Hematopoietic multipotent progenitor cell (in vitro differentiated cells): ENCODE data around the gene AHDC1. TPM values are rescaled to one million over a fixed set of nuclear protein-coding genes. Genes with fewer than 3 reads are reported as not detected.
A peak's percentile ranks its signal among the peaks of the same experiment; 100 is the strongest.

Experiments used
- DNase-seq, 3 donors: peaks; one replicate each; pipeline ENCODE4 v3.0.0-alpha.2; 2011 to 2015; ENCODE audit warnings: low read depth in 2 of 3, low spot score in 2 of 3
- total RNA-seq: library from RNA; depleted of rRNA; stranded (reverse); fragments of >200 nt; gene quantifications from one replicate; pipeline ENCODE4 v1.2.3, GENCODE V29; 2012

Gene AHDC1
- total RNA-seq, 1 donor = 20.5 TPM

- DNase-seq = no peak
Measured at GRCh38 chr1:27567146-27567526, 36.8 kb downstream of the AHDC1 start.

DNA sequence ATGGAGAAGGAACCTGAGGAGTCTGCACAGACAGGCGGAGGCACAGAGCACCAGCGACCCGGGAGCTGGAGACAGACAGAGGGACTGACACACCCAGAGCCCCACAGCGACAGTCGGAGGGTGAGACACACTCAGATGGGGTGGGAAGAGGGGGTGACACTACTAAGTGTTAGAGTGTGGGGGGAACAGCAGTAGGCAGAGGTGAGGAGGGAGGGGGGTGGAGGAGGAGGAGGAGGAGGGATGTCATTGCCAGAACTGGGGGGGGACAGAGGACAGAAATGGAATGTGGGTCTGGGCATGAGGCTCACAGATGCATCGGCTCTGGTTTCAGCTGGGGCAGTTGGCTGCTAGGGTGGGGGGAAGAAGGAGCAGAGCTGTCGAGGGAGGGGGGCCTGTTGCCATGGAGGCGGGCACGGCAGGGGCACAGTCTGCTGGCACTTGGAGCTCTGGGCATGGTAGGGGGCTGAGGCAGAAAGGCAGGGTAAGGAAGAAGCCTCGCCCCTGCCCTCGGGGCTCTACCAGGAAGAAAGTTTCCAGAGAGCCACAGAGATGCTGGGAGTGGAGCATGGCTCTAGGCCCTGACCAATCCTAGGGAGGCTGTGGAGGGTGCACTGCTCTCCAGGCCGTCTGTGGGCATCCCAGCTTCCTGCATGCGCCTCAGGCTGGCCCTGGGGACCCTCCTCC, 37.3 kb downstream of the AHDC1 start:
- no peak for DNase-seq

DNA sequence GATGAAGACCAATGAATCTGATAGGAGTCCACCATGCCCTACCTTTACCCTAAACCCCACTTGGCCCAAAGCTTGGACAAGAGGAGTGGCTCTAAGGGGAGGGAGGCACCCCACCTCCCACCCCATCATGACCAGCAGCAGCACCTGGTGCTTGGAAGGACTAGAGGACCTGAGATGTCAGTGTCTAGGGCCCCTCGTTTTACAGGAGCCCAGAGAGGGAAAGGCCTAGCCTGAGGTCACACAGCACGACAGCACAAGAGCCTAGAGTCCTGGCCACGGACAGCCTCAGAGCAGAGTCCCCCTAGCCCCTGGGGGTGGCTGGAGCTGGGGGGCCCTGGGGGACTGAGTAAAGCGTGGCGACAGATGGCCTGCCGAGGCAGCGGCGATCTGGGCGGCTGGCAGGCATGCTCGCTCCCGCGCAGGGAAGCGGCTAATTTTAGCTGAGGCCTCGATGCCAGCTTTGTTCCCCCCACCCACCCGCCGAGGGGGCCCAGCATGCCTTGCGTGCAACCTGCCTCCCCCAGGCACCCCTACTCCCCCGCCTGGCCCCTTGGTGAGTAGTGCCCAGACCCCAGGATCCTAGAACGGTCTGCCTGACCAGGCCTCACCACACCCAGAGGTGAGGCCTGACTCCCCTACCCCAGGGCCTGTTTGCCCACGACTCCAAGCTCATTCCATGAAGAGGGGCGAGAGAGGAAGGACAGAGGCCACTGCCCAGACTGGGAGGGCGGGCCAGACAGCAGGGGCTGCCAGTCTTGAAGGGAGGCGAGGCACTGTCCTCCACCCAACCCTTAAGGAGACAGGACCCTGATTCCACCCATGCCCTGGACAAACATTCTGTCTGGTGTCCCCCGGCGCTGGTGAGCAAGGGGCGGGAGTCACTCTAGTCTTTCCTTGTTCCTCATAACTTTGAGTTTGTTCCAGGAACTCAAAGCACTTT, 39.0 kb downstream of the AHDC1 start:
- no peak for DNase-seq

GRCh38 chr1:27563591-27564471, 40.1 kb downstream of the AHDC1 start:
- no peak for DNase-seq

DNA sequence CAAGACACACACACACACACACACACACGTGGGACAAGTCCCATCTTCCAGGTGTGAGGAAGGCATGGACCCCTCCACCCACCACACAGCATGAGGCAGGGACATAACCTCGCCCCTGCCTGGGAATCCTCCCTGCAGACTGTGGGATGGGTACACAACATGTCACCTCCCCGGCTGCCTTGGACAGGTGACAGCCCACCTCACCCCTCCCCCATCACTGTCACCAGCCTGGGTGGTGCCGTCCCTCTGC, 40.7 kb downstream of the AHDC1 start:
- no peak for DNase-seq

DNA sequence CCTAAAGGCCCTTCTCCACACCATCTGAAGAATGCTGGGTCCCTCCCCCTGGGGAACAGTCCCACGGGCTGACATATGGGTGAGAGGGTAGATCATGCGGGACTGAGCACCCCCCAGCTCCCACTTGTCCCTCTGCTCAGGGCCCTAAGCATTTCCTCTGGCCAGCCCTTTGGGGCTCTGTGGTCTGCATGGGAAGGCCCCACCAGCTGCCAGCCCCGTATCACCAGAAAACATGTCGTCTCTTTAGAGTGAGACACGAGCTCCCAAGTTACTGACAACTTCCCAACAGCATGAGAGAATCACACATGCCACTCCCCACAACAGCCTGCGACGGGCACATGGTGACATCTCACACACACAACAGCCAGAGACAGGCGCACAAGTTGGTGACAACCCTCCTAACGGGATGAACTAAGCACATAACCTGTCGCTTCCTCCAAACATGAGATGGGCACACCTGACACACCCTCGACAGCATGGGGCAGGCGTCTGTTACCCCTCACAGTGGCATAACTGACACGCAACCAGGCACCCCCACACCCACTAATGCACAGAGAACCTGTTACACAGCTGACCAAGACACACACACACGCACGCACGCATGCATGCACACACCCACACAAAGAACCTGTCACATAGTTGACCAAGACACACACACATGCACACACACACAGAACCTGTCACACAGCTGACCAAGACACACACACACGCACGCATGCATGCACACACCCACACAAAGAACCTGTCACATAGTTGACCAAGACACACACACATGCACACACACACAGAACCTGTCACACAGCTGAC, 41.2 kb downstream of the AHDC1 start:
- DNase-seq = no peak

GRCh38 chr1:27562021-27562420, 41.9 kb downstream of the AHDC1 start:
- DNase-seq = no peak

- no peak for DNase-seq
Measured at GRCh38 chr1:27561124-27561899, 42.6 kb downstream of the AHDC1 start.

DNA sequence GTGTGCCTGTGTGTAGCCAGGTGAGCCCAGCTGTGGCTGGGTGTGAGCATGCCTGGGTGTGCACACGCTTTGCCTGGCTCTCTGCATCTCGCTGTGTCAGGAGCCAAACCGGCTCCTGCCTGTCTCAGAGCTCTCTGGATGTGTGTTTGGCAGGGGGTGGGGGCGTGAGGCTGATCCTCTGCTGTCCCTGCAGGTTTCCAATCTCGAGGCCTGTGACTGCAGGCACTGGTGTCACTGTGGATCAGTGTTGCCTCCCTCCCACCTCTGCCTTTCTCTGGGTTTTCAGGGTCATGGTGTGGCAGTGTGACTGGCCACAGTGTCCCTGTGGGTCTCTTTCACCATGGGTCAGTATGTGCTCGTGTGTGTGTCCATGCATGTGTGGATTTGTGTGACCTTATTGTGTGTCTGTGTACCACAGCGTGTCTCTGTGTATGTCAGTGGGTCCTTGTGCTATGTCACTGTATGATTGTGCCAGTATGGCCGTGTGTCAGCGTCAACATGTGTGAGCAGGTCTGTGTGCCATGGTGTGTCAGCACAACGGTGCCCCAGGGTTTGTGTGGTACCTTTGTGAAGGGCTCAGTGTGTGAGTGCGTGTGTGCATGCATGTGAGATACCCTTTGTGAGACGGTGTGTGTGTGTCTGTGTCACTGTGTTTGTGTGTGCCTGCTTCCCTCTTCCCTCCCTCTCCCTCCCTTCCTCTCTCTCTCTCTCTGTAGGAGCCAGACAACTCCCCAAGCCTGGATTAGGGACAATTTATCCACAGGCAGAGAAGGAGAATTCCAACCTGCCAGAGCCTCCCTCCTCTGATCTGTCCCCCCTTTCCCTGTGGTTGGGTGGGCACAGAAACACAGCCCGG, 43.4 kb downstream of the AHDC1 start:
- no peak for DNase-seq

DNA sequence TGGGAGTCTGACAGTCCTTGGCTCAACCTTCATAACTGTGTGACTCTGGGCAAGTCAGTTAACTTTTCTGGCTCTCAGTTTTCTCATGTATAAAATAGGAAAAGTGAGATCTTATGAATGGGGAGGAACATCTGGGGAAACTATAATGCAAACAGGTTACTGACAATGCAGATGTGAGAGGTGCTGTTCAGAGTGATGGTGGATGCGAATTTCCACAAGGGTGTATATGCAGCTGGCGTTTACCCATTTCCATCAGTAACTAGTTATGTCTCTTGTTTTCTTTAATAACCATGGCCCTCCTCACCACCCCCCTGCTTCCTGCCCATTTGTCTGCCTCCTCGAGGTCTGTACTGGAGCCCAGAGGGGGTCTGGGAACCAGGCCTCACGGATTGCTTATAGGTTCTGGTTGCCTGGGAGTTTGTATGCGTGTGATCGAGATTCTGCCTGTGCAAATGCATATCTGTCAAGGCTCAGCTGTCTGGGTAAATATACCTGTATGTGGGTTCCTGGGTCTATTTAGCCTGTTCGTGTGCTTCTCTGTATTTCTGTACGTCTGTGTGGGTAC, 44.4 kb downstream of the AHDC1 start:
- DNase-seq = no peak

DNA sequence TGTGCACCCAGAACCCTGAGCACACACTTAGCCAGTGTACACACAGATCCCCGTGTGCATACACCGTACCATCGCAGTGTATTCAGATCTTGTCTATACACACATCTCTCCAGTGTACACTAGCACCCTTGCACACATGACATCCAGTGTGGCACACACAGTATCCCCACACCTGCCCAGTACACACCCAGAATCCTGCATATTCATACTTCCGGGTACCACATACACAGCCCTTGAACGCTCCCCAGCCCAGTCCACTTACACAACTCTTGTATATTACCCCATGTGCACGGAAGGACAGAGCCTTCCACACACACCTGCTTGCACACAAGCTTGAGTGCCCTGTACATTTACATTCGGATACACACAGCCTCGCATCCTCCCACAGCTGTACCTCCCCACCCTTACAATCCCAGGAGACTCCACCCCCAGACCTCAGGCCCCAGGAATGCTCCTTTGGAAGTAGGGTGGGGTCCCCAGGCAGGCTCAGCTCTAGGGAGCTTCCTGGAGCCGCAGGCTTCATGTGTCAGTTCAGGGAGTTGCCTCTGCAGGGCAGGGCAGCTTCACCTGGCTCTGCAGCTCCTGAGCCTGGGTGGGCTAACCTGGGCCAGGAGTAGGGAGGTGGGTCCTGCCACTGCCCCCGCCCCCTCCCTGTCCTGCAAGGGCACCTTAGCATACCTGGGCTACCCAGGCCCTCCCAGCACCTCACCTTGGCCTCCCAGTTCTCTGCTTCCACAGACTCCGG, 46.2 kb downstream of the AHDC1 start:
- no peak for DNase-seq

DNA sequence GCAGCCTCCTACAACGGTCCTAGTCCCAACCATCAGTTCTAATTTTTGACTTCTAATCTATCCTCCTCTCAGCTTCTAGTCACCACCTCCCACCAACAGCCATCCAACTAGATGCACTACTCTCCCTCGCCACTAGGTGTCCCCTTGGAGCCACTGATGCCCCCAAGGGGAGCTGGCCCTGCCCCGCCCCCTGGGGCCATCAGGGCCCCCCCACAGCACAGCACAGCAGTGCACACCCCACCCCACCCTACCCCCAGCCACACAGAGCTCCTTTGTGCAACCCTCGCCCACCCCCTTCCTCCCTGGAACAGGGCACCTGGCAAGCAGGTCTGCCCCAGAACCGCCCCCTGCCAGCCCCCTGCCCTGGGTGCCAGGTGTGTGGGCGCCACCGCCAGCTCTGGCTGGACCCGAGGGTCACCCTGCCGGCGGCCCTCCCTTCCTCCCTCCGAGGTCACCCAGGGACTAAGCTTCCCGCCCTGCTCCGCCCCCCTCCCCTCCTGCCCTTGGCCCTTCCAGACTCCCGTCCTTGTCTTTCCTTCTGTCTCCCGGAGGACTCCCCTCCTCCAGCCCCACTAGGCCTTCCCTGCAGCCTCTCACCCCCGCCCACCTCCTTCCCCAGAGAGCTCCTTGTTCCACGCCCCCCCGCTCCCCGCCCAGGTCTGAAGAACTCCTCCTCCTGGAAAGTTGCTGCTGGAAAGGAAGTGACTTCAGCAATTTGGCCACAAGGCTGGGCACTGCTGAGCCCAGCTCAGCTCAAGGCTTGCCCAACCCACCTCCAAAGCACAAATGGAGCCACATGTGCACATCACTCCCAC, 47.0 kb downstream of the AHDC1 start:
- DNase-seq = peak; percentile 44 to 87 (median 75)

DNA sequence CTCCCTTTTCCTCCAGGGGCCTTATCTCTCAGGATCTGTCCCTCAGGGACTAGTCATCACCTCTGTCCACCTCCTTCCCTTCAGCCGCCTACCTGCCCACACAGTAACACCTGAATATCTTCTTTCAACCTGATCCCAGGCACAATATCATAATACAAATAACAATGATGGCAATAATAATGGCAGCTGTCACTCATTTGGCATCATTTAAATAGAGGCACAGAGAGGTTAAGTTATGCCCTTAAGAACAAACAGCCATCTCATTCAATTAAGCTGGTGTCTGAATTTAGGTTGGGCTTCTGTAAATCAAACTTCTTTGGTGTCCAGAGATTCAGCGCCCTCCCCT, 47.5 kb downstream of the AHDC1 start:
- DNase-seq = no peak

- DNase-seq = peak in 1 of 3 donors; percentile 58
Measured at GRCh38 chr1:27555700-27556424, 48.1 kb downstream of the AHDC1 start.

DNA sequence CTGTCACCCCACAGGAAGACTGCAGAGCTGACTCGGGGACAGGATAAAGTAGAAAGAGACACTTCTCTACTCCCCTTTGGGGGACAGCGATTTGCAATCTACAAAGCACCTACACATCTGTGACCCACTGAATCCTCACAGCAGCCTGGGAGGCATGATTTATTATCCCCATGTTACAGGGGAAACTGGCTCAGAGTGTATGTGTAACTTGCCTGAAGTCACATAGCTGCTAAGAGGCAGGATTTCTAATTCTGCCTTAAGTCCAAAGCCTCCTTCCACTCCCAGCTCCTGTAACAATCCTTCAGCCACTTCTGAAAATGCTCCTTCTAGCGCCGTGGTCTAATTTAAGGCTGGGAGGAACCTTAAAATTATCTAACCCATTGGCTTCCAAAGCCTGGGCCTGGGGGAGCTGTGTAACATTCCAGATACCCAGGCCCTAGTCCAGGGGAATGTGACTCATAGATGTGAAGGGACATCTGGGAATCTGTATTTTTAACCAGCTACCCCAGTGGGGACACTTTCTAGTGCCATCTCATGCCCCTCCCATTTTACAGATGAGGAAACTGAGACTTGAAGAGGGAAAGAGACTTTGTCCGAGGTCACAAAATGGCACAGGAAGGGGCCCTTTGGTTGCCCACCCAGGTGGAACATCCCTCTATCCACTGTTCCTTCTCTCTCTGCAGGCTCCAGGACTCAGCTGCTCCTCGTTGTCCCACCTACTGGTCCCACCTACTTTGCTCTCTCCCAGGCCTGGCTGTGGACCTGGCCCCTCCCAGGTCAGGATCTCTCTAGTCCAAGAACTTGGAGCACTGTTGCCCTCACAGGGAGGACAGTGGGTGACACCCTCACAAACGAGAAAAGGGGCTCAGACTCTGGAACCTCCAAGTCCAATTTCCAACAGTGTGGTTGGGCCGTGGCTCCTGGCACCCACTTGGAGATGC, 48.9 kb downstream of the AHDC1 start:
- DNase-seq = no peak
